ENCODE data around the gene GPATCH1.
"Not testable (repeated sequence)": the region's sequence is repeated elsewhere in the genome, so short reads cannot be mapped to it uniquely, and the experiment has no call there.

Gene GPATCH1, protein sequence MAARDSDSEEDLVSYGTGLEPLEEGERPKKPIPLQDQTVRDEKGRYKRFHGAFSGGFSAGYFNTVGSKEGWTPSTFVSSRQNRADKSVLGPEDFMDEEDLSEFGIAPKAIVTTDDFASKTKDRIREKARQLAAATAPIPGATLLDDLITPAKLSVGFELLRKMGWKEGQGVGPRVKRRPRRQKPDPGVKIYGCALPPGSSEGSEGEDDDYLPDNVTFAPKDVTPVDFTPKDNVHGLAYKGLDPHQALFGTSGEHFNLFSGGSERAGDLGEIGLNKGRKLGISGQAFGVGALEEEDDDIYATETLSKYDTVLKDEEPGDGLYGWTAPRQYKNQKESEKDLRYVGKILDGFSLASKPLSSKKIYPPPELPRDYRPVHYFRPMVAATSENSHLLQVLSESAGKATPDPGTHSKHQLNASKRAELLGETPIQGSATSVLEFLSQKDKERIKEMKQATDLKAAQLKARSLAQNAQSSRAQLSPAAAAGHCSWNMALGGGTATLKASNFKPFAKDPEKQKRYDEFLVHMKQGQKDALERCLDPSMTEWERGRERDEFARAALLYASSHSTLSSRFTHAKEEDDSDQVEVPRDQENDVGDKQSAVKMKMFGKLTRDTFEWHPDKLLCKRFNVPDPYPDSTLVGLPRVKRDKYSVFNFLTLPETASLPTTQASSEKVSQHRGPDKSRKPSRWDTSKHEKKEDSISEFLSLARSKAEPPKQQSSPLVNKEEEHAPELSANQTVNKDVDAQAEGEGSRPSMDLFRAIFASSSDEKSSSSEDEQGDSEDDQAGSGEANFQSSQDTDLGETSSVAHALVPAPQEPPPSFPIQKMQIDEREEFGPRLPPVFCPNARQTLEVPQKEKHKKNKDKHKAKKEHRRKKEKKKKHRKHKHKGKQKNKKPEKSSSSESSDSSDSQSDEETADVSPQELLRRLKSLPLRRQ

DNA sequence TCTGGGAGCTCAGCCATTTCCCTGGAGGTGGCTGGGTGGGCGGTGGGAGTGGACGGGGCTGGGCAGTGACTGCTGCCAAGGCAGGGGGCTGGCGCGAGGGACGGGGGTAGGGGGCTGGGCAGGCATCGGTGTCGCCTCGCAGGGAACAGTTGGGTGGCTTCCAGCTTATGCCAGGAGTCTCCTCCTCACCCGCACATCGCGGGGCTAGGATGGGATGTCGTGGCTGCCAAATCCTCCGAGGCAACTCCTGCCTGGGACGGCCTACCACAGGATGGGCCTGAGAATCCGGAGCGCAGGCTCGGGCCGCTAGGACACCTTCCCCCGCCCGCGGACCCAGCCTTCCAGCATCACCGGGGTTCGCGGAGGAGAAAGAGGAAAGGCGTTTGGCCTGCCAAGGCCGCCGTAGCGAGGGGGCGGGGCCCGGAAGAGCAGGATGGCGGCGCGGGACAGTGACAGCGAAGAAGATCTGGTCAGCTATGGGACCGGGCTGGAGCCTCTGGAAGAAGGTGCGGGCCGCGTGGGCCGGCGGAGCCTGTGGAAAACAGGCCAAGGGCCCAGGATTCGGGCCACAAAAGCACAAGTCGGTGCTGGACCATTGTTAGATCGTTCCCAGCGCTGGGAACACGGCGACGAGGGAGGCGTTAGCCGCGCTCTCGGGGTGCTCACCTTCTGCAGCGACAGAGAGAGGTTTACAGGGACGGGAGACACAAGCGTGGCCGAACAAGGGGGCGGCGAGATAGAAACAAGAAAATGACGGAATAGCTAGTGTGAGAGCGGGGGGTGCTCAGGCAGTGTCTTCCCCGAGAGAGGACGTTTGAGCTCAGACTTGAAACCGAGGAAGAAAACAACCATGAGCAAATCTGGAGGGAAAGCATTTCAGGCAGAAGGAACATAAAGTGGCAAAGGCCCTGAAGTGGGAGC, at the start of gene GPATCH1:
GPATCH1 (plus strand) TSS at position 421 of the 921 bp plus-strand sequence; CDS start at position 434, 13 bp downstream.
- peak; percentile 76 to 79 for DNase-seq (ENCODE audit: low read depth in 2 of 2)

DNA sequence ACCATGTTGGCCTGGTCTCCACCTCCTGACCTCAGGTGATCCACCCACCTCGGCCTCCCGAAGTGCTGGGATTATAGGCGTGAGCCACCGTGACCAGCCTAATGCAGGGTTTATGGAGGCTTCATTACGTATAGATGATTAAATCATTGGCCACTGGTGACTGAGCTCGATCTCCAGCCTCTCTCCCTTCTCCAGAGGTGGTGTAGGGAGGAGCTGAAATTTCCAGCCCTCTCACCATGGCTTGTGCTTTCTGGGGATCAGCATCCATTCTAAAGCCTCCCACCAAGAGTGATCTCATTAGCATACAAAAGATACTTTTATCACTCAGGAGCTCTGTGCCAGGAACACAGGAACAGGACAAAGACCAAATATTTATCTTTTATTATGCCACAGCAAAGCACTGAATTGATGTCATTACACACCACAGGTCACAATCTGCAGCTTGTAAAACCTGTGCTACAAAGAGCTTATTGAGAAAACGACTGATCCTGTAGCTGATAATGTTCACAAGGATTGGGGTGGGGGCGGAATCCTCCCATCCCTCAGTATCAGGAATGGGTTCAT, 48.7 kb upstream of the GPATCH1 start:
- no peak for DNase-seq (ENCODE audit: low read depth in 2 of 2)

DNA sequence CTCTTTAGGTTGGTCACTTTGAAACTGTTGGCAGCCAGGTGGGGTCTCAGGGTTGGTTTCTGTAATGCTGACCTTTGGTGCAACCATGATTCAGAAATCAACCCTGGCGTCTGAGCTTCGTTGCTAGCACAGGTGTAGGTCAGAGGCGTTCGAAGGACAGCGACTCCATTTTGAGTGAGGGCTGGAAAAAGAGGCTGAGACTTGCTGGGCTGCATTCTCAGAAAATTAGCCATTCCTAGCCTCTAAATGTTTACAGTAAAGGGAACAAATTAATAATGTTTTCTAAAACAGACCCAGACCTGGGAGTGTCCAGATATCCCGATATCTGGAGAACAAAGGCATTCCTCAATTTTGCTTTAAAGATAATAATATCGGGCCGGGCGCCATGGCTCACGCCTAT, 45.5 kb upstream of the GPATCH1 start:
- DNase-seq (ENCODE audit: low read depth in 2 of 2), result no peak

DNA sequence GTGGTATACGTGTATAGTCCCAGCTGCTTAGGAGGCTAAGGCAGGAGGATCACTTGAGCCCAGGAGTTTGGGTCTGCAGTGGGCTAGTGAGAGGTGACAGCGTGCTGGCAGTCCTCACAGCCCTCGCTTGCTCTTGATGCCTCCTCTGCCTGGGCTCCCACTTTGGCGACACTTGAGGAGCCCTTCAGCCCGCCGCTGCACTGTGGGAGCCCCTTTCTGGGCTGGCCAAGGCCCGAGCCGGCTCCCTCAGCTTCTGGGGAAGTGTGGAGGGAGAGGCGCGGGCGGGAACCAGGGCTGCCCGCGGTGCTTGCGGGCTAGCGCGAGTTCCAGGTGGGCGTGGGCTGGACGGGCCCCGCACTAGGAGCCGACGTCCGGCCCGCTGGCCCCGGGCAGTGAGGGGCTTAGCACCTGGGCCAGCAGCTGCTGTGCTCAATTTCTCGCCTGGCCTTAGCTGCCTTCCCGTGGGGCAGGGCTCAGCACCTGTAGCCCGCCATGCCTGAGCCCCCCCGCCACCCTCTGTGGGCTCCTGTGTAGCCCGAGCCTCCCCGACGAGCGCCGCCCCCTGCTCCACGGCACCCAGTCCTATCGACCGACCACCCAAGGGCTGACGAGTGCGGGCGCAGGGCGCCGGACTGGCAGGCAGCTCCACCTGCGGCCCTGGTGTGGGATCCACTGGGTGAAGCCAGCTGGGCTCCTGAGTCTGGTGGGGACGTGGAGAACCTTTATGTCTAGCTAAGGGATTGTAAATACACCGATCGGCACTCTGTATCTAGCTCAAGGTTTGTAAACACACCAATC, 44.4 kb upstream of the GPATCH1 start:
- not testable (repeated sequence) for DNase-seq (ENCODE audit: low read depth in 2 of 2)

DNA sequence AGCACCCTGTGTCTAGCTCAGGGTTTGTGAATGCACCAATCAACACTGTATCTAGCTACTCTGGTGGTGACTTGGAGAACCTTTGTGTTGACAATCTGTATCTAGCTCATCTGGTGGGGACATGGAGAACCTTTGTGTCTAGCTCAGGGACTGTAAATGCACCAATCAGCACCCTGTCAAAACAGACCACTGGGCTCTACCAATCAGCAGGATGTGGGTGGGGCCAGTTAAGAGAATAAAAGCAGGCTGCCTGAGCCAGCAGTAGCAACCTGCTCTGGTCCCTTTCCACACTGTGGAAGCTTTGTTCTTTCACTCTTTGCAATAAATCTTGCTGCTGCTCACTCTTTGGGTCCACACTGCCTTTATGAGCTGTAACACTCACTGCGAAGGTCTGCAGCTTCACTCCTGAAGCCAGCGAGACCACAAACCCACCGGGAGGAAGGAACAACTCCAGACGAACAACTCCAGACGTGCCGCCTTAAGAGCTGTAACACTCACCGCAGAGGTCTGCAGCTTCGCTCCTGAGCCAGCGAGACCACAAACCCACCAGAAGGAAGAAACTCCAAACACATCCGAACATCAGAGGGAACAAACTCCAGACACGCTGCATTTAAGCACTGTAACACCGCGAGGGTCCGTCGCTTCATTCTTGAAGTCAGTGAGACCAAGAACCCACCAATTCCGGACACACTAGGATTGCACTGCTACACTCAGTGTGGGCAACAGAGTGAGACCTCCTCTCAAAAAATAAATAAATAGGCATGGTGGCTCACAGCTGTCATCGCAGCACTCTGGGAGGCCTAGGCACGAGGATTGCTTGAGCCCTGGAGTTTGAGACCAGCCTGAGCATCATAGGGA, 43.6 kb upstream of the GPATCH1 start:
- DNase-seq (ENCODE audit: low read depth in 2 of 2), result peak in 1 of 2 donors; percentile 15

DNA sequence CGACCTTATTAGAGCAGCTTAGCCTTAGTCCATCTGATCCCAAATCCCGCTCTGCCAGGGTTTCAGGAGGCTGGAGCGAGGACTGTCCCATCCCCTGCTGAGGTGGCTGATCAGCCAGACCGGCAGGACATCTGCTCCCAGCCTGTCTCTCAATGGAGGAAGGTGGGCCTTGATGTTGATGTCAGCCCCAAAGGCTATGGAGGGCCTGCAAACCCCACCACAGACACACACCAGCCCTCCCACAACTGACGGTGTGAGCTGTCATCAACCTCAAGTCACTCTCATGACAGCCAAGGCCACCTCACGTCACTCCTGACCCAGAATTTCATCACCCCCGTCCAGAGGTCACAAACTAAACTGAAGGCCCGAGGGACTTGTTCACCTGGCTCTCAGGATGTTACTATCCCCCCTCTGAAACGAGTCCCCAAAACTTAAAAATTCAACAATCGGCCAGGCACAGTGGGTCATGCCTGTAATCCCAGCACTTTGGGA, 41.8 kb upstream of the GPATCH1 start:
- DNase-seq (ENCODE audit: low read depth in 2 of 2), result no peak

DNA sequence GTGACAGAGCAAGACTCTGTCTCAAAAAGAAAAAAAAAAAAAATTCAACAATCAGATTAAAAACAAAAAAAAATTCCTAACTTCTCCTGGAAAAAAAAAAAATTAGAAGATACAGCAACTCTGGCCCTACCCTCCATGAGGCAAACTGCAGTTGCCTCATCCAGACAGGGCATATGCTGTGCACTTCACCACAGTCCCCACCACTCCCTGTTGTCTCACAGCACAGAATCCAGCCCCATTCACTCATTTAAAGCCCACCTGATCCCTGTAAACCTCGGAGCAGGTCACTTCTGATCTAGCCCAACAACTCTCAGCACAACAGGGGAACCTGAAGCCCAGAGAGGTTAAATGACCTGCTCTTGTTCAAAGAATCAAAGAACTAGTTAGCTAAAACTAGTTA, 41.2 kb upstream of the GPATCH1 start:
- no peak for DNase-seq (ENCODE audit: low read depth in 2 of 2)

DNA sequence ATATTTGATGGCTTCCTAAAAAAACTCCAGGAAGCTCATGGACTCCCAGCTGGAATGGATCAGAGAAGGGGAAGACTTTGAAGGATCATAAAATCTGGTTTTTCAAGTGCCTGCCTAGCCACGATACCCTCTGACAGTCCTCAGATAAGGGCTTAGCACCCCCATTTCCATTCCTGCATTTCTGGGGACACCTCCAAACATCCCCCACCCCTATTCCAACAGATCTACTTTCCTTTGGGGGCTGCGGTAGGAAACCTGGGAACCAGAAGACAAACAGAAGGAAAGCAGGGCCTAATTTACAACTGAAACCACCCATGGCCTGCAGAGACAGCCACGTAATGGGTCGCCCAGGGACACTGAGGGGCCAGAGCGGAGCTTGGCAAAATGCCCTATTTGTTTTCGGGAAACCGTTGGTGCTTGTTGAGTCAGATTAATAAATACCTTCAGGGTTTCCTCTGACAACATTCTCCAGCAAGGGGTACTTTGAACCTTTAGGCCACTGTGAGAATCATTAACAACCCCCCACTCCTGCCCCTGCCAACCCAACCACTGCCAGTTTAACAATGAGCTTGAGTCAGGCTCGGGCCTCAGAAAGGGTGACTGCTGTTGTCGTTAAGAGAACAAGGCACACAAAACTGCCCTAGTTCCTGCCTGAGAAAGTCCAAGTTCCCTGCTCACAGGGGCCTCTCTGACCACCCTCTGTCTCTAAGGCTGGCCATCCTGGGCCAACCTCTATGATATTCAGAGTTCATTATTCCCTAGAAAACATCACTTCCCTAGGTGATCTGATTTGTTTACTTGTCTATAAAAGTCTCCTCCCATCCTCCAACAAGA, 39.8 kb upstream of the GPATCH1 start:
- no peak for DNase-seq (ENCODE audit: low read depth in 2 of 2)

DNA sequence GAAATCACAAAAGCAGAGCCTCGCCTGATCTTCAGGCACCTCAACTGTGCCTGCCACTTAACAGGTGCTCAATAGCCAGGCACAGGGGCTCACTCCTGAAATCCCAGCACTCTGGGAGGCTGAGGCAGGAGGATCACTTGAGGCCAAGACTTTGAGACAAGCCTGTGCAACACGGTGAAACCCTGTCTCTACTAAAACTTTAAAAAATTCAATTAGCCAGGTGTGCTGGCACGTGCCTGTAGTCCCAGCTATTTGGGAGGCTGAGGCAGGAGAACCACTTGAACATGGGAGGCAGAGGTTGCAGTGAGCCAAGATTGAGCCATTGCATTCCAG, 39.2 kb upstream of the GPATCH1 start:
- not testable (repeated sequence) for DNase-seq (ENCODE audit: low read depth in 2 of 2)

DNA sequence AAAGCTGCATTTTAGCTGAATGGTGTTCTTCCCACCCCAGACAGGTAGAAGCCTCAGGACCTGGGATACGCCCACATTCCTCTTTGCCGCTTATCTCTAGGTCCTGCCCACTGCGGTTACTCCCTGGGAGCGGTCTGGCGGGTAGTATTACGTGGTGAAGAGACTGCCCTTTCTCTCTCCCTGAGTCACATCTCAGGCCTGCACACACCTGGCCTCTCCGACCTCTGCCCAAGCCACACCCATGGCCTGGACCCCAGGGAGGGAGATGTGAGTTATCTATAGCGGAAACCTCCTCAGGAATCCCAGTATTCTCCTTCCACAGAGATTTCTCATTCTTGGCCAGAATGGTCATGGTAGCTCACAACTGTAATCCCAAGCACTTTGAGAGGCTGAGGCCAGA, 33.6 kb upstream of the GPATCH1 start:
- DNase-seq (ENCODE audit: low read depth in 2 of 2), result no peak

DNA sequence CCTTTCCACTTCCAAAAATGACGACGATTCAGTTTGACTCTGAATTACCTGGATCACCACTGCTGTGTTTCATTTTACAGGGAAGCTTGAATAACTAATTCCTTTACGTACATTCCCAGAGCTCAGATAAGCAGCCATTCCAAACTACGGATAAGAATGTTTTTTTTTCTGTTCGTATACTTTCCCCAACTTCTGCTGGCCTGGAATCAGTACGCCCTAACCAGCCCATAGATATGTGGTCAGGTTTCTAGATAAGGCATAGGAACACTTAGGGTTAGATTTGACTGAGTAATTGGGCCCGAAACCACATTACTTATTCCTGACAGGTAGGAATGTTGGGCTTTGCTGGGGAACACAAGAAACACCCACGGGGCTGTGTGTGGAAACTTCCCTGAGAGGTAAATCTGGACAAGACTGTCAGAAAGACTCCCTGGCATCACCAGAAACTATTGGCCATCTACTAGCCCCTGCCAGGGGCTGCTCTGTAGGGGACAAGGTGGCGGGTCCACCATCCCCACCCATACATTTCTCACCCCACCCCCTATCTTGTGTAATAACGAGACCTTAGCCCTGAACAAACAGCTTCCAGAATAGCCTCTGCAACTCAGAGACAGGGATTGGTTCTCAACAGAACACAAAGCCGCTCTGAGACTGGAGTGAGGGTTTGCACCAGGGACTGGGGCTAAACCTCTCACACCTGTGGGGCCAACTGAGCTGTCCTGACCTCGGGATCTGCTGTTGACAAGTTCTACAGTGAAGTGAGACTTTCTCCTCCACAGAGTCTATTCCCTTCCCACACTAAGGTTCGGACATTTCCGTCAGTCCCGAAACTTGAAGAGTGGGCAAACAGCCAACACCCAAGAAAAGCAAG, 31.9 kb upstream of the GPATCH1 start:
- DNase-seq (ENCODE audit: low read depth in 2 of 2), result no peak

DNA sequence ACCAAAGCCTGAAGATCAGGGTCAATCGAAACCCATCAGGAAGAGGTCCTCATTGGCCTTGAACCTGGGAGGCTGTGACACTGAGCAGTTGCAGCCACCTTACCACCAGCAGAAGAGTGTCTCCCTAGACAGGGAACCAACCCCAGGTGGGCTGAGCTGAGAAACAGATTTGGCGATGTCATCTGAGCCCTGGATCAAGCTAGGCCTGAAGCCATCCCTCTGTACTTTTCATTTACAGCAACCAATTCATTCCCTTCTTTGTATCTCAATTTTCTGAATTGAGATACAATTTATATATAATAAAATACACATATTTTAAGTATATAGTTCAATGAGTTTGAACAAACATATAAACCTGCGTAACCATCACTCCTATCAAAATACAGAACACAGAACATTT, 30.9 kb upstream of the GPATCH1 start:
- DNase-seq (ENCODE audit: low read depth in 2 of 2), result no peak

DNA sequence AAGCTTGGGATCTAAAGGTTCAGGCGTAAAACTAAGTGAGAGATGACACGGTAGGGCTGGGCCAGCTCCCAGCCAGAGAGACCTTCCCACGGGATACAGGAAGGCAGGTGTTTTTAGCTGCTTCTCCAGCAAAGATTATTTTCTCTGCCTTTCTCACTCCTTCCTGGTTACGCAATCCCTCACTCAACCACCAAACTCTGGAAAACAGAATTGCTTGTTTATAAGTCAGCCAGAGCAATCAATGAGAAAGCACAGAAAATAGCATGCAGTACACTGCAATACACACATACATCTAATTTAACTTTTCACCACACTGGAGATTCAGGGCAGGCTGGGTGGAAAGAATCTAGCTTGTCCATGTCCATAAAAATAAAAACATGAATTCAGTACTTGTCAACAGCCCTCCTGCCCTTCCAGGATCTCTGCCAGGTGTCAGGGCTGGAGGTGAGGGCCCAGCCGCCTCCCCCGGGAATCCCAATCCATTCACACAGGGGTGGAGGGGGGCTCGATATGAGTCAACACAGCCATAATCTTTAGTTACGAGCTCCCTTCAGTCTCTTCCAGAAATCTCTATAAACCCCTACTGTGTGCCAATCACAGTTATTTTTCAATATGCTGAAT, 28.5 kb upstream of the GPATCH1 start:
- no peak for DNase-seq (ENCODE audit: low read depth in 2 of 2)

DNA sequence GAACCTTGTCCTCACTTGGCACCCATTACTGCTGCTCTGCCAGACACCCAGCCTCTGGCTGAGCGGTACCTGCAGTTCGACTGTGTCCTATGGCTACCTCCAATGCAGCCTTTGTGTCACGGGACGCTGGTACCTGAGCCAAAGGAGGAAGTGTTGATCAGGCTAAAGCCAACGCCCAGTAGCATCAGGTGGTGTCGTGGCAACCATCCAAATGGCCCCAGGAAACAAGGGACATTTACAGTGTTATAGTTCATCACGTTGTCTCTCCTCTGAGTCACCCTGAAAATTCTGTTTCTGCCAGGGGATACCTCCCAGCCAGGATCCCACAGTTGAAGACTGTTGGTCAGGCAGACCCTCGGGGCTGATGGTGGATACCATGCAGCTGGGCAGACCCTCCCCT, 26.4 kb upstream of the GPATCH1 start:
- no peak for DNase-seq (ENCODE audit: low read depth in 2 of 2)

DNA sequence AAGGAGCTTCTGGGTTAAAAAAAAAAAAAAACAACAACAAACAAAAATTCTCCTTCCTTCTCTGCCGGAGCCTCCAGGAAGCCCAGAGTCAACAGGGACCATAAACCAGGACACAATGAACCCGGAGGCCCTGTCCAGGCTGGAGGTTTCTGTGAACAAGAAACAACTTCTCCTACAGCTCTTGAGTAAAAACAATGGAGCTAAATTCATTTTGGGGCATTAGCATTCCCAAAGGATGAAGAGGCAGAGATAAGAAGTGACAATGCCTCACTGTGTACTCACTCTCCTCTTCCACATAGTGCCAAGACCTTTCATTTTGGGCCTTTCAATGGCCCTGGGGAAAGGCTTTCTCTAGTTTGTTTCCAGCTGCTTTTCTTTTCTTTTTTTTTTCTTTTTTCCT, 25.3 kb upstream of the GPATCH1 start:
- no peak for DNase-seq (ENCODE audit: low read depth in 2 of 2)

DNA sequence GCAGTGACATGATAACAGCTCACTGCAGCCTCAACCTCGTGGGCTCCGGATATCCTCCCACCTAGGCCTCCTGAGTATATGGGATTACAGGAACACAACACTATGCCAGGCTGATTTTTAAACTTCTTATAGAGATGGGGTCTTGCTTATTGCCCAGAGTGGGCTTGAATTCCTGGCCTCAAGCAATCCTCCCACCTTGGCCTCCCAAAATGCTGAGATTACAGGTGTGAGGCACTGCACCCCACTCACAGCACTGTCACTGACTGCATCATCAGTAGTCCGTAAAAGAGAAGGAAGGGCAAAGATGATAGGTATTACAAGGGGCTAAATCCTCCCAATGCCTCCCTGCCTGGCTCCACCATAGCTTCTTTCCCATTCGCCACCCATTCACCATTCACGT, 20.4 kb upstream of the GPATCH1 start:
- no peak for DNase-seq (ENCODE audit: low read depth in 2 of 2)

DNA sequence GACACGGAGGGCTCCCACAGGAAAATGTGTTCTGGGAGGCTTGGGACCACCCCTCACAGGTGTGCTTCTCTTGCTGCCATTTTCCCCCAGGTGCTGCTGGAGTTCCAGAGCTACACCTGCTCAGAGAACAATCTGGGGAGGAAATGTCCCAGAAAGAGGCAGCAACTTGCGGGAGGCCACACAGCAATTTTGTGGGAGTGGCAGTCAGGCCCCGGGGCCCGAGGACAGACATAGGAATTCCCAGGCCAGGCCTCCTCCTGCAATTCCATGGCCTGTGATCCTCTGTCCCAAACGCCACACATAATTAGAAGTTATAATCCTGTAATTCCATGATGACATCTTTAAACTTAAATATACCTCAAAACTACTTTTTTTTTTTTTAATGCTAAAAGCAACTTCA, 18.1 kb upstream of the GPATCH1 start:
- no peak for DNase-seq (ENCODE audit: low read depth in 2 of 2)

Measured in stimulated activated CD8-positive, alpha-beta memory T cell treated with anti-CD3 and anti-CD28 coated beads, Interleukin-15, amount 100 ng/mL, for 48 hours (primary cell).